Cortex of kidney (tissue), 1 donor: Measurements from ENCODE around the gene WDR3.
"Not testable (repeated sequence)": the region's sequence is repeated elsewhere in the genome, so short reads cannot be mapped to it uniquely, and the experiment has no call there.

Experiments used
- DNase-seq: peaks from one replicate; lab custom pipeline; 2025; lab: John Stamatoyannopoulos, UW

WDR3 gene

GRCh38 chr1:117929343-117930172 lies at the start of gene WDR3, which contains the start of gene GDAP2:
TSS of gene WDR3 (plus strand) at chr1:117929739. CDS start at chr1:117933320, 3,581 bp downstream.
TSS of gene GDAP2 (minus strand) at chr1:117929621. CDS start at chr1:117920357, 9,264 bp downstream.
- peak; percentile 34 for DNase-seq

GRCh38 chr1:117883616-117884015 lies 45.9 kb upstream of the WDR3 start:
- DNase-seq = no peak

- DNase-seq = no peak
These were observed 43.3 kb upstream of the WDR3 start for GRCh38 chr1:117886101-117886795.

GRCh38 chr1:117890452-117890851 lies 39.1 kb upstream of the WDR3 start:
- DNase-seq = no peak

GRCh38 chr1:117892512-117892911 lies 37.0 kb upstream of the WDR3 start:
- DNase-seq = no peak

DNA sequence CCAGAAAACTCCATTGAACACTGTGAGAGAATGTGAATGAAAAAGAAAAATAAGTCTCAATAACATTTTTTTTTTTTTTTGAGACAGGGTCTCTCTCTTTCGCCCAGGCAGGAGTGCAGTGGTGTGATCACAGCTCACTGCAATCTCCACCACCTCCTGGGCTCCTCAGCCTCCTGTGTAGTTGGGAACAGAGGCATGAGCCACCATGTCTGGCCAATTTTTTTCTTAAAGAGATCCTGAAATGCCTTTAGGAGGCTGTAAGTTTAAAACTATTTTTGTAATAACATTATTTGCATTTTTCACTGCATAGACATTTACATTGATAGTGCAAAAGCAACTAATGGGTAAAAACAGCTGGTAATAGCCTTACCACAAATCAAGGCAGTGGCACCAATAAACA lies 35.5 kb upstream of the WDR3 start:
- DNase-seq = no peak

DNA sequence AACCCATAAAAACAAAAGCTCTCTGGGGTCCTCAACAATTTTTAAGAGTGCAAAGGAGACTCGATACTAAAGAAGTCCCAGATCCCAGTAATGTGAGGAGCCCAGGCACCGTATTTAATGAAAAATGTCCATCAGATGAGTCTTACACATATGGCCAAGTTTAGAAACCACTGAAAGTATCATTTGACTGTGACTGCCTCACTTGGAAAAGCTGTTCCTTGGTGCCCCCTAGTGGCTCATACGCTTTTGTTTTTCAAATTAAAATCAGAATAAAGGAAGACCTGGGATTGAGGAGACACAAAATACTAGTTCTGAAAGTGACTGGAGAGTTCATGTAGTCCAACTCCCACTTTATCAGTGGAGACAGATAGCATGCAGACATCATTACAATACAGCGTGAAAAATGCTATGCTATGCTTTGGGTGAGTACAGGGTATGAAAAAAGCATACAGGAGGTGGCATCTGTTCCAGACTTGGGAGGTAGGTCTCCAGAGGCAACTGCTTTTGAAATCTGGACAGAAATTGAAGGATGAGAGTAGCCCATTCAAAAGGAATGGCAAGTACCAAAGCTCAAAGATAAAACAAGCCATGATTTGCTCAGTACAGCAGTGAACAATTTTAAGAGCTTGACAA lies 33.9 kb upstream of the WDR3 start:
- DNase-seq = no peak

DNA sequence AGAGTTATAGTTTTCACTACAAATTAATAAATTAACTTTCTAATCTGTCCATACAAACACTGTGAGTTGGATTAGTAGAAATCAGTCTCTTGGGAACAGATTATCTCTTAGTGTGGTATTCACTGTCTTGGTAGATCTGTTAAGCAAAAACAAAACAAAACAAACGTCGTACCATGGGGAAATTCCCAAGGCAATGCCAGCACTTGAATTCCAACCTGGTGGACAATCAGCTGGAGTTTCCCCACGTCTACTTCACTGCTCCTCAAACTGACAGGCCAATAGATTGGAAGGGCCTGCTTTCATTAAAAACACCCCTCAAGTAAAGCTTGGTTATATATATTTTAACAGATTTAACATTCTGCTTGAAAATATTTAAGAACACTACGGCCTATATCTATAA lies 32.0 kb upstream of the WDR3 start:
- DNase-seq = no peak

GRCh38 chr1:117899801-117900200 lies 29.7 kb upstream of the WDR3 start:
- DNase-seq = no peak

DNA sequence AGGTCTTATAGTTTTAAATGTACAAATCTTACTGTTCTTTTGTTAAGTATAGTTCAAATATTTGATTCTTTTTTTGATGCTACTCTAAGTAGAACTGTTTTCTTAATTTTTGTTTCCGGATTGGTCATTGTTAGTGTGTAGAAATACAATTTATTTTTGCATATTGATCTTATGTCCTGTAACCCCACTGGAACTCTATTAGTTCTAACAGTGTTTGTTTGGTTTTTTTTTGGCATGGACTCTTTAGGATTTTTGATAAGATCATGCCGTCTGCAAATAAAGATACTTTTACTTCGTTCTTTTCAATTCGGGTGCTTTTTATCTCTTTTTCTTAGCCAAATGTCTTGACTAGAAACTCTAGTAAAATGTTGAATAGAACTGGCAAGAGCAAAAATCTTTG lies 26.6 kb upstream of the WDR3 start:
- DNase-seq = no peak

DNA sequence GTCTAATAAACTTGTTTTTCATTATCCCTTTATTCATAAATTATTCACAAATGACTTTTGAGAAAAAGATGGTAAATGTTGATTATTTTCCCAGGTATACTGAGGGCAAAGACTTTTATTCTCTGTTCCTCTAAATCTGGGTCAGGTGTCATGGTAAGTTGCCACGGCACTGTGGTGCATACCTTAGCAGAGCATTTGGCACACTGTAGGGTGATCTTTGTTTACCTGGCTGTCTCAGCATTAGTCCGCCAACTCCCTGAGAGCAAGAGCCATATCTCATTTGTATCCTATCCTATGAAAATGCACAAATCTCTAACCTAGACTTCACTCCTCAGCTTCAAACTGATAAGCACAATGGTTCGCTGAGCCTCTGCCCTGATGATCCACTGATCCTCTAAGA lies 25.1 kb upstream of the WDR3 start:
- DNase-seq = no peak

GRCh38 chr1:117905019-117905418 lies 24.5 kb upstream of the WDR3 start:
- no peak for DNase-seq

DNA sequence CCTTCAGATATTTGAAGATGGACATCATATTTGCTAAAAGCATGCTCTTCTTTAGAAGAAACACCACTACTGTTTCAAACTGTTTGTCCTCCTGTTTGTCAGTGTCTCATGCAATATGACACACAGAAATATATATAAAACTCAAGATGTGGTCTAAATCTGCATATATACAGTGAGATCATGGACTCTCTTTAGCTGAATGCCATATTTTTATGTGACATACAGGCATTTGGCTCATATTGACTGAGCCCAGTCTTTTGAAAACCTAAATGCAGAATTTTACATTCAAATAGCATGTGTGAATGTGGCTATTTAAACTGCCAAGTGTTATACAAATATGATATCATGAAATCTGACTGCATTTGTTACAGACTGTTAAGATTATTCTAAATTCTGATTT lies 18.5 kb upstream of the WDR3 start:
- DNase-seq = no peak

DNA sequence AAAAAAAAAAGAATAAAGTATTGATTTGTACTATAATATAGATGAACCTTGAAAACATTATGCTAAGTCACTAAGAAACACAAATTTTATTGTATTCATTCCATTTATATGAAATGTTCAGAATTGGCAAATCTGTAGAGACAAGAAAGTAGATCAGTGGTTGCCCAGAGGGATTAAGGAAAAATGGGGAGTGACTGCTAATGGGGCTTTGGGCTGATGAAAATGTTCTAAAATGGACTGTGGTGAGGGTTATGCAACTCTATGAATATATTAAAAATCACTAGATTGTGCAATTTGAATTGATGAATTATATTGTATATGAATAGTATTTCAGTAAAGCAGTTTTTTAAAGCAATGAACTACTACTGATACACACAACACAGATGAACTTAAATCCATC lies 10.2 kb upstream of the WDR3 start:
- DNase-seq = no peak

DNA sequence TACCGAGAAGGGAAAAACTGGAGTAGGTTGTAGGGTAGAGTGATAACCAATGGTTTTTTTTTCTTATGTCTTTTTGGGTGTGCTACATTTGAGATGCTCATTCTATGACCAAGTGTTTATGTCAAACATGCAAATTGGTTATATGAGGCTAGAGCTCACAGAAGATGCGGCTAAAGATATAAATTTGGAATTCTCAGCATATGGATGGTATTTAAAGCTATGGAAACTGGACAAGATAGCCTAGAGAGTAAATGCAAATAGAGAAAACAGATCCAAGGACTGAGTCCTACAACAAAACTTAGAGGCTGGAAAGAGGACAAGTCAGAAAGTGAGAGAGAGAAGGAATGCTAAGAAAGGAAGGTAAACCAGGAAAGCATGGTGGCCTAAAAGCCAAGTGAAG lies 7.5 kb upstream of the WDR3 start:
- no peak for DNase-seq

- not testable (repeated sequence) for DNase-seq
These were observed 6.8 kb upstream of the WDR3 start for GRCh38 chr1:117922717-117923116.

DNA sequence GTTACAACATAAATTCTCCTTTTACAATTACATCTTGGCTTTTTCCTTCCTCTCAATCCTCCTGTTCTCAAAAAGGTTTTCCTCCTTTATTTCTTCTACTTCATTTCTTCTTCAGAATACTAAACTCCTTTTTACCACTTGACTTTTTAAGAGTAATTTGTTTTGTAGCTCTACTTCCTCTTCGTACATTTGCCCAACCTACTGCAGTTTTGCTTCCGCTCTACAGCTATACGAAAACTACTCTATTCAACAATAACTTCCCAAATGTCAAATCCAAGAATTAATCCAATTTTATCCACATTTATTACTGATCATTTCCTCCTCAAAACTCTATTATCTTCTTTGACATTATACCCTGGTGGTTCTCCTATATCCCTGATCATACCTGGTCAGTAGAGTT lies 3.6 kb upstream of the WDR3 start:
- DNase-seq = no peak

DNA sequence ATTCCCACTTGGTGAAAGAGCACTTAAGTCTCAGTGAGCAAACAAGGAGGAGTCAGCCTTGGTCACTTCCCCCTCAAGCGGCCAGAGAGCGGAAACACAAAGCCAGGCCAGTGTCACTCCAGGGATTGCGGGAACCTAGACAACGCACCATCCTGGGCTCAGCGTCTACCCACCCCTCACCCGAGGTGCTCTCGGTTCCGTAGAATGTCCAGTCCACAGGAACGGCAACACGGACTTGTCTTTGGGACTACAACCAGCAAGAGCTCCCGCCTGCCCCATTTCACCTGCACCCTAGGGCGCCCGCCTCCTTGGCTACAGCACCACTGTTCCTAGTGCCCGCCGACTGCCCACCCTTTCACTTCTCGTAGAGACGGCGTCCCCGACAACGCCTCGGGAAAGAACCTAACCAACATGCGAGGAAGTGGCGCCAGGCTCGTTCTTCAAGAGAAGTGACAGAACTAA lies 627 bp upstream of the WDR3 start:
- DNase-seq = no peak

DNA sequence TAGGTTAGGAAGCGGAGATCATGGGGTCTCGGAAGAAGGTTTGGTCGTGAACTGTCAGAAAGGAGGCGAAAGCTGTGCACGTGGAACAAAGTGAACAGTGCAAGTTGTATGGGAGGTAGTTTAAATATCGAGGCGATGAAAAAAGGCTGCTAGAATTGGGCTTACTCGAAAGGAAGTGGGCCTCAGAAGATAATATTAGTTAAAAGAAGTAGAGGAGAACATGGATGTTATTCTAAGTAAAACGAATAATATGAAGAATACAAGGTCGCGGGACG lies 571 bp downstream of the WDR3 start:
- no peak for DNase-seq

DNA sequence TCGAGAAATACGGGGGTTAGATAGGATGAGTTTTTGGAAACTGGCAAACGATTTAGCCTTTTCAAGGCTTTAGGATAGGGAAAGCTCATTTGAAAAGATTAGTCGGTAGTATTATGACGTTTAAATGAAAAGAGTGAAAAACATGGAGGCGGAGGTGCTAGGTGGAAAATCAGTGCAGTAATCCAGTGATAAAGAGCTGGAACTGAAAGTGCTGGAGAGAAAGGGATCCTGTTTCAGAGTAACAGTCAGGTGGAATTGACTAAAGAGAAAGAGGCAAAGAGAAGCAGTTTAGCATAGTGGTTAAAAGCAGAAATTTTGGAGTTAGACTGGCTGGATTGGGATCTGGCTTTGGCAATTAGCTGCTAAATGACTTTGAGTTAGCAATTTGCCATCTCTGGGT lies 945 bp downstream of the WDR3 start:
- no peak for DNase-seq

GRCh38 chr1:117932576-117932975 lies 3.0 kb downstream of the WDR3 start:
- no peak for DNase-seq

GRCh38 chr1:117933769-117934168 lies 4.2 kb downstream of the WDR3 start:
- no peak for DNase-seq

DNA sequence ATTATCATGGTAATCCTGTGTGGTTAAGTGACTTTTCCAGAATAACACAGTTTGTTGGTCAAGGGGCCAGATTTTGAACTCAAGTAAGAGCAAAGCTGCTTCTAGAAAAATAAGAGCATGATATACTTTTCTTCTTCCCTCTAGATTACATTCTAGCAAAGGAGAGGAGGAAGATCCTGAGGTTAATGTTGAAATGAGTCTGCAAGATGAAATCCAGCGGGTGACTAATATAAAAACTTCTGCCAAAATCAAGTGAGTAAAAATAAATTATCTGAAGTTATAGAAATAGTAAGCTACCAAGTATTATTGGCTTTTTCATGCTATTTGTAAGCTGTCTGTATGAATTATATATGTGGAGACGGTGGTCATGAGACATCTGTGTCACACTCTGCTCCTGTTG lies 12.8 kb downstream of the WDR3 start:
- DNase-seq = no peak
